WTC11 (cell line): Measurements from ENCODE around the gene VANGL1.

ENCODE experiments used
- ETV6 ChIP-seq: sonication (generic); formaldehyde crosslinking; IDR thresholded peaks from 2 replicates; pipeline ENCODE4 v1.8.1; 2022; ENCODE audit warnings: mild to moderate bottlenecking, missing genetic modification reagents
- FOXP1 ChIP-seq: sonication (generic); formaldehyde crosslinking; IDR thresholded peaks from 2 replicates; pipeline ENCODE4 v1.8.0; 2022; ENCODE audit warnings: missing genetic modification reagents, mild to moderate bottlenecking, moderate library complexity, borderline replicate concordance
- GABPB1 ChIP-seq: sonication (generic); formaldehyde crosslinking; IDR thresholded peaks from 2 replicates; pipeline ENCODE4 v1.8.1; 2023; ENCODE audit warnings: mild to moderate bottlenecking, missing genetic modification reagents
- KAT7 ChIP-seq: sonication (generic); formaldehyde crosslinking; IDR thresholded peaks from 2 replicates; pipeline ENCODE4 v1.8.1; 2023; ENCODE audit warnings: missing genetic modification reagents, mild to moderate bottlenecking, borderline replicate concordance
- MYBL2 ChIP-seq: sonication (generic); formaldehyde crosslinking; IDR thresholded peaks from 2 replicates; pipeline ENCODE4 v1.8.1; 2023; ENCODE audit warnings: mild to moderate bottlenecking, moderate library complexity, missing genetic modification reagents
- ZNF263 ChIP-seq: sonication (generic); formaldehyde crosslinking; IDR thresholded peaks from 2 replicates; pipeline ENCODE4 v1.8.1; 2022; ENCODE audit warnings: low read depth, mild to moderate bottlenecking, moderate library complexity, missing genetic modification reagents
- TF ChIP-seq, protein P1 (sequence below): sonication (generic); formaldehyde crosslinking; IDR thresholded peaks from 2 replicates; pipeline ENCODE4 v1.8.0; 2022; ENCODE audit warnings: mild to moderate bottlenecking, missing genetic modification reagents
- TF ChIP-seq, protein P2 (sequence below): fragments of 200-600 bp; IDR thresholded peaks from 2 replicates; pipeline ENCODE4 v1.8.0; 2022; ENCODE audit warnings: antibody characterized with exemption
- TF ChIP-seq, protein P3 (sequence below): sonication (generic); formaldehyde crosslinking; conservative IDR thresholded peaks from 2 replicates; pipeline ENCODE4 v1.8.1; 2022; ENCODE audit warnings: mild to moderate bottlenecking, missing genetic modification reagents

DNA sequence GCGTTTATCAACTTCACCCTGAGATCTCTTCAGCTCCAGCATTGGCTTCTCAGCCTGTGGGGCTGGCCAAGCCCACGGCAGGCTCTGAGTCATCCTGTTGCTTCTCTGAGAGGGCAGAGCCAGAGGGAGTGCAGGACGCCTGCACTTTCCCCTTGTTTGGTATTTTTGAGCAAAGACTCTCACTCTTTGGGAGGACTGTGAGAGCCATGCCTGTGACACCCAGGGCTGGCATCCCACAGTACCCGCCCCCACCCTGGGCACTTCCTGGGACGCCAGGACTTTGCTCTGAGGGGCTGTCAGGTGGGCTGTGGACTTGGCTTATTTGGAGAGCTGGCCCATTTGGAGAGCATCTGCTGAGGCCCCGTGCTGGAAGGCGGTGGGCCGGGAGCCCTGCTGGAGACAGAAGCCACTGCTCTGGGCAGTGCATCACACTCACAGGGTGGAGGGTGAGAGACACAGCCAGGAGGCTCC is 37.4 kb downstream of the VANGL1 start:
- TF ChIP-seq KAT7 (CRISPR knock-in tag) = no peak
- TF ChIP-seq, protein P1, sequence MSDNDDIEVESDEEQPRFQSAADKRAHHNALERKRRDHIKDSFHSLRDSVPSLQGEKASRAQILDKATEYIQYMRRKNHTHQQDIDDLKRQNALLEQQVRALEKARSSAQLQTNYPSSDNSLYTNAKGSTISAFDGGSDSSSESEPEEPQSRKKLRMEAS (CRISPR knock-in tag) = no peak
- TF ChIP-seq, protein P2, sequence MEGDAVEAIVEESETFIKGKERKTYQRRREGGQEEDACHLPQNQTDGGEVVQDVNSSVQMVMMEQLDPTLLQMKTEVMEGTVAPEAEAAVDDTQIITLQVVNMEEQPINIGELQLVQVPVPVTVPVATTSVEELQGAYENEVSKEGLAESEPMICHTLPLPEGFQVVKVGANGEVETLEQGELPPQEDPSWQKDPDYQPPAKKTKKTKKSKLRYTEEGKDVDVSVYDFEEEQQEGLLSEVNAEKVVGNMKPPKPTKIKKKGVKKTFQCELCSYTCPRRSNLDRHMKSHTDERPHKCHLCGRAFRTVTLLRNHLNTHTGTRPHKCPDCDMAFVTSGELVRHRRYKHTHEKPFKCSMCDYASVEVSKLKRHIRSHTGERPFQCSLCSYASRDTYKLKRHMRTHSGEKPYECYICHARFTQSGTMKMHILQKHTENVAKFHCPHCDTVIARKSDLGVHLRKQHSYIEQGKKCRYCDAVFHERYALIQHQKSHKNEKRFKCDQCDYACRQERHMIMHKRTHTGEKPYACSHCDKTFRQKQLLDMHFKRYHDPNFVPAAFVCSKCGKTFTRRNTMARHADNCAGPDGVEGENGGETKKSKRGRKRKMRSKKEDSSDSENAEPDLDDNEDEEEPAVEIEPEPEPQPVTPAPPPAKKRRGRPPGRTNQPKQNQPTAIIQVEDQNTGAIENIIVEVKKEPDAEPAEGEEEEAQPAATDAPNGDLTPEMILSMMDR = no peak
- no peak for TF ChIP-seq ETV6 (CRISPR knock-in tag)
- no peak for TF ChIP-seq ZNF263 (CRISPR knock-in tag)
- TF ChIP-seq GABPB1 = no peak
- TF ChIP-seq, protein P3, sequence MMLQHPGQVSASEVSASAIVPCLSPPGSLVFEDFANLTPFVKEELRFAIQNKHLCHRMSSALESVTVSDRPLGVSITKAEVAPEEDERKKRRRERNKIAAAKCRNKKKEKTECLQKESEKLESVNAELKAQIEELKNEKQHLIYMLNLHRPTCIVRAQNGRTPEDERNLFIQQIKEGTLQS = no peak
- TF ChIP-seq FOXP1 (CRISPR knock-in tag) = no peak
- no peak for TF ChIP-seq MYBL2
